HepG2 (cell line): Measurements from ENCODE around the gene TMEM269. TPM values are rescaled to one million over a fixed set of nuclear protein-coding genes. Genes with fewer than 3 reads are reported as not detected.
A peak's percentile ranks its signal among the peaks of the same experiment; 100 is the strongest.

ENCODE experiments used
- CHD4 ChIP-seq: fragments of 200-600 bp; sonication (generic); IDR thresholded peaks from 2 replicates; pipeline ENCODE4 v1.7.0; 2017; ENCODE audit warnings: mild to moderate bottlenecking, low read length, borderline replicate concordance
- GABPA ChIP-seq, 2 experiments: IDR thresholded peaks; 2 replicates each; pipeline ENCODE4 v1.6.1; 2011 to 2016; ENCODE audit warnings: low read depth in 2 of 2, low read length in 1 of 2, missing biosample characterization in 1 of 2, missing genetic modification characterization in 1 of 2
- HOXA5 ChIP-seq: sonication (generic); formaldehyde crosslinking; IDR thresholded peaks from 2 replicates; pipeline ENCODE4 v1.4.0; 2020; ENCODE audit warnings: missing genetic modification reagents
- KMT2A ChIP-seq: sonication (generic); formaldehyde crosslinking; IDR thresholded peaks from 2 replicates; pipeline ENCODE4 v1.4.0; 2020; ENCODE audit warnings: missing genetic modification reagents
- MAF1 ChIP-seq: sonication (generic); formaldehyde crosslinking; IDR thresholded peaks from 2 replicates; pipeline ENCODE4 v1.5.0; 2020; ENCODE audit warnings: missing genetic modification reagents, borderline replicate concordance
- MAFK ChIP-seq, 2 experiments: IDR thresholded peaks in 1 of 2; conservative IDR thresholded peaks in 1 of 2; 2 replicates each; pipeline ENCODE4 v1.6.1; 2011; ENCODE audit warnings: improper control_type of control experiment in 2 of 2, low read length in 2 of 2
- MIER3 ChIP-seq: IDR thresholded peaks from 2 replicates; pipeline ENCODE4 v1.6.1; 2016; ENCODE audit warnings: missing compliant biosample characterization, borderline replicate concordance
- MTF1 ChIP-seq: sonication (generic); formaldehyde crosslinking; IDR thresholded peaks from 2 replicates; pipeline ENCODE4 v1.5.0; 2020; ENCODE audit warnings: missing genetic modification reagents
- NR2C2 ChIP-seq: sonication (generic); formaldehyde crosslinking; IDR thresholded peaks from 2 replicates; pipeline ENCODE4 v1.4.0; 2020; ENCODE audit warnings: missing genetic modification reagents, mild to moderate bottlenecking, moderate library complexity, borderline replicate concordance
- RBAK ChIP-seq: sonication (generic); formaldehyde crosslinking; IDR thresholded peaks from 2 replicates; pipeline ENCODE4 v1.5.1; 2020; ENCODE audit warnings: mild to moderate bottlenecking, missing genetic modification reagents
- SMAD1 ChIP-seq: sonication (generic); formaldehyde crosslinking; IDR thresholded peaks from 2 replicates; pipeline ENCODE4 v1.4.0; 2020; ENCODE audit warnings: missing genetic modification reagents, low read depth, mild to moderate bottlenecking, borderline replicate concordance
- SMC3 ChIP-seq: IDR thresholded peaks from 2 replicates; pipeline ENCODE4 v1.6.1; 2011; ENCODE audit warnings: low read length, improper control_type of control experiment
- SNAI1 ChIP-seq: sonication (generic); formaldehyde crosslinking; IDR thresholded peaks from 2 replicates; pipeline ENCODE4 v1.5.0; 2020; ENCODE audit warnings: mild to moderate bottlenecking, missing genetic modification reagents, borderline replicate concordance
- SUZ12 ChIP-seq: fragments of 150-350 bp; IDR thresholded peaks from 2 replicates; pipeline ENCODE4 v1.6.1; 2014; ENCODE audit warnings: low read depth, low read length
- SYNCRIP ChIP-seq: fragments of 200-400 bp; formaldehyde crosslinking; IDR thresholded peaks from 2 replicates; pipeline ENCODE4 v1.6.1; 2018; ENCODE audit warnings: mild to moderate bottlenecking, low read depth, low read length; ENCODE audit not compliant: insufficient read depth
- TBX3 ChIP-seq: fragments of 450-650 bp; IDR thresholded peaks from 2 replicates; pipeline ENCODE4 v1.6.1; 2017; ENCODE audit warnings: antibody characterized with exemption, mild to moderate bottlenecking, inconsistent platforms, borderline replicate concordance
- ZNF432 ChIP-seq: sonication (generic); formaldehyde crosslinking; IDR thresholded peaks from 2 replicates; pipeline ENCODE4 v1.5.0; 2020; ENCODE audit warnings: missing genetic modification reagents, mild to moderate bottlenecking, borderline replicate concordance
- ZNF709 ChIP-seq: sonication (generic); formaldehyde crosslinking; IDR thresholded peaks from 2 replicates; pipeline ENCODE4 v1.5.0; 2020; ENCODE audit warnings: mild to moderate bottlenecking, missing genetic modification reagents
- ZNF761 ChIP-seq: sonication (generic); formaldehyde crosslinking; conservative IDR thresholded peaks from 2 replicates; pipeline ENCODE4 v1.4.0; 2020; ENCODE audit warnings: mild to moderate bottlenecking, missing genetic modification reagents
- ZNF780A ChIP-seq: sonication (generic); formaldehyde crosslinking; IDR thresholded peaks from 2 replicates; pipeline ENCODE4 v1.8.0; 2022; ENCODE audit warnings: mild to moderate bottlenecking, missing genetic modification reagents, moderate library complexity
- ZNF781 ChIP-seq: sonication (generic); formaldehyde crosslinking; IDR thresholded peaks from 2 replicates; pipeline ENCODE4 v1.5.1; 2020; ENCODE audit warnings: borderline replicate concordance, mild to moderate bottlenecking, missing genetic modification reagents; ENCODE audit errors: not compliant biosample characterization
- ZSCAN12 ChIP-seq: sonication (generic); formaldehyde crosslinking; IDR thresholded peaks from 2 replicates; pipeline ENCODE4 v1.9.0; 2021; ENCODE audit warnings: mild to moderate bottlenecking, missing genetic modification reagents
- polyA plus RNA-seq, 8 experiments: library from polyadenylated mRNA; depleted of rRNA in 3 of 8; stranded (reverse) in 7 of 8; unstranded in 1 of 8; fragments of >200 nt; fragmentation: Illumina TruSeq in 4 of 8; extraction: Trizol in 4 of 8; gene quantifications; 2 replicates each; pipeline versions ENCODE4 v1.2.1 to v1.2.3, GENCODE V29; 2011 to 2016; ENCODE audit warnings: low read depth in 4 of 8, missing spikeins in 1 of 8, mixed read lengths in 1 of 8; ENCODE audit not compliant: insufficient read depth in 1 of 8
- total RNA-seq, 5 experiments: library from RNA; depleted of rRNA; stranded (reverse); fragments of >200 nt; fragmentation: Illumina TruSeq; extraction: Trizol; gene quantifications; 2 replicates each; pipeline ENCODE4 v1.2.3, GENCODE V29; 2016; ENCODE audit warnings: low read depth in 1 of 5
- TF ChIP-seq, protein P1 (sequence below): sonication (generic); formaldehyde crosslinking; IDR thresholded peaks from 2 replicates; pipeline ENCODE4 v1.8.0; 2022; ENCODE audit warnings: mild to moderate bottlenecking, missing genetic modification reagents, moderate library complexity
- TF ChIP-seq, protein P2 (sequence below): IDR thresholded peaks from 2 replicates; pipeline ENCODE4 v1.6.1; 2016; ENCODE audit warnings: low read depth
- TF ChIP-seq, protein P3 (sequence below): sonication (generic); formaldehyde crosslinking; IDR thresholded peaks from 2 replicates; pipeline ENCODE4 v1.4.0; 2020; ENCODE audit warnings: missing genetic modification reagents, borderline replicate concordance

The TMEM269 gene
- total and polyA plus RNA-seq, 2 of the 13 experiments (the other 11 are each of a cell fraction or from before 2014, with no cell fraction given): 0.15 to 0.21 TPM

DNA sequence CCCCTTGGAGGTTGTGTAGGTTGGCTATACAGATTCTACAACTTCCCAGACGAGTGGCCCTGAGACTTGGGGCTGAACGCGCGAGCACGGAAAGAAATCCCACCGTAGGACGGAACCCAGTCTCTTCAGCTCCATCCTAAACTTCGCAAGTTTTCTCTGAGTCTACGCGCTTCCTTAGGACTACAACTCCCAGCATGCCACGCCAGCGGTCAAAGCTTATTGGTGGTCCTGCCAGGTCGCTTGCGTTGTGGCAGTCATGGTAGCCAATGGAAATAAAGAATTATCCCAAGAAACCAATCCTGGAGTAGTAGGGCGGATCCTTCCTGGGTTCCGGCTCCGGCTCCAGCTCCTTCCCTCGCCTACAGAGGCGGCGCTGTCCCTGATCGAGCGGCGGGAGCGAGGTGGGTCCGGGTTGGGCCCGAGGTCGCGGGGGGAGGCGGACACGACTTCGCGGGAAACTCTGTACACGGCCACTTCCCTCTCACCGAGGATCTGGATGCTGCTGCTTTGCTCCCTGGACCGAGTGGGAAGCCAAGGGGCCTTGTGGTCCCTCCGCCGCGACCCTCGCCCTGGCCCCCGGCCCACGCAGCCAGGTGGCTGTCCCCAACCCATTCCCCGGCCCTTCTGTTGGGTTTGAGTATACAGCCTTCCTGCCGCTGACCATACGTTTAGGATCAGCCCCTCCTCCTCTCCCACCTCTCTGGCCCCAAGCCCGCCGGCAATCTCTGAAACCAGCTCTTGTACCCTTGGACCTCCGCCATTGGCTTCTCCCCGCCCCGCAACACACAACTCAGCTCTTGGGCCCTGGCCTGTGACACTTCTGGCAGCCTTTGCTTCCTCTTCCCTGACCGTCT is 61.7 kb downstream of the TMEM269 start, which contains the start of gene ZNF691 (continued):
- TF ChIP-seq, protein P1, sequence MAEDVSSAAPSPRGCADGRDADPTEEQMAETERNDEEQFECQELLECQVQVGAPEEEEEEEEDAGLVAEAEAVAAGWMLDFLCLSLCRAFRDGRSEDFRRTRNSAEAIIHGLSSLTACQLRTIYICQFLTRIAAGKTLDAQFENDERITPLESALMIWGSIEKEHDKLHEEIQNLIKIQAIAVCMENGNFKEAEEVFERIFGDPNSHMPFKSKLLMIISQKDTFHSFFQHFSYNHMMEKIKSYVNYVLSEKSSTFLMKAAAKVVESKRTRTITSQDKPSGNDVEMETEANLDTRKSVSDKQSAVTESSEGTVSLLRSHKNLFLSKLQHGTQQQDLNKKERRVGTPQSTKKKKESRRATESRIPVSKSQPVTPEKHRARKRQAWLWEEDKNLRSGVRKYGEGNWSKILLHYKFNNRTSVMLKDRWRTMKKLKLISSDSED (CRISPR knock-in tag): 0 out of 2 replicates have a peak, but pooled peaks have one; percentile 75
- no peak for TF ChIP-seq MAFK (conservative IDR thresholded peaks at IDR 0.05 in 1 of 2, IDR thresholded peaks at IDR 0.05 in 1 of 2; ENCODE audit: low read length in 2 of 2)
- no peak for TF ChIP-seq KMT2A
- TF ChIP-seq SMAD1 (CRISPR knock-in tag): no peak
- TF ChIP-seq MAF1 (CRISPR knock-in tag): no peak
- TF ChIP-seq SNAI1 (CRISPR knock-in tag): no peak
- no peak for TF ChIP-seq SYNCRIP
- no peak for TF ChIP-seq ZNF432
- no peak for TF ChIP-seq RBAK (CRISPR knock-in tag)
- peak; percentile 86 for TF ChIP-seq NR2C2 (CRISPR knock-in tag)
- no peak for TF ChIP-seq CHD4
- TF ChIP-seq MTF1: no peak
- TF ChIP-seq ZNF780A: no peak
- TF ChIP-seq HOXA5 (CRISPR knock-in tag): peak; percentile 66
- no peak for TF ChIP-seq SMC3
- no peak for TF ChIP-seq ZNF761 (CRISPR knock-in tag)
- no peak for TF ChIP-seq ZNF709 (CRISPR knock-in tag)
- TF ChIP-seq GABPA (IDR thresholded peaks at IDR 0.05; ENCODE audit: low read depth, low read length): peak; percentile 78
- peak; percentile 95 for TF ChIP-seq GABPA (CRISPR knock-in tag; IDR thresholded peaks at IDR 0.05; ENCODE audit: low read depth)
- TF ChIP-seq, protein P2, sequence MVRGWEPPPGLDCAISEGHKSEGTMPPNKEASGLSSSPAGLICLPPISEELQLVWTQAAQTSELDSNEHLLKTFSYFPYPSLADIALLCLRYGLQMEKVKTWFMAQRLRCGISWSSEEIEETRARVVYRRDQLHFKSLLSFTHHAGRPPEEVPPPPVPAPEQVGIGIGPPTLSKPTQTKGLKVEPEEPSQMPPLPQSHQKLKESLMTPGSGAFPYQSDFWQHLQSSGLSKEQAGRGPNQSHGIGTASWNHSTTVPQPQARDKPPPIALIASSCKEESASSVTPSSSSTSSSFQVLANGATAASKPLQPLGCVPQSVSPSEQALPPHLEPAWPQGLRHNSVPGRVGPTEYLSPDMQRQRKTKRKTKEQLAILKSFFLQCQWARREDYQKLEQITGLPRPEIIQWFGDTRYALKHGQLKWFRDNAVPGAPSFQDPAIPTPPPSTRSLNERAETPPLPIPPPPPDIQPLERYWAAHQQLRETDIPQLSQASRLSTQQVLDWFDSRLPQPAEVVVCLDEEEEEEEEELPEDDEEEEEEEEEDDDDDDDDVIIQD (CRISPR knock-in tag): no peak
- TF ChIP-seq TBX3: no peak
- TF ChIP-seq, protein P3, sequence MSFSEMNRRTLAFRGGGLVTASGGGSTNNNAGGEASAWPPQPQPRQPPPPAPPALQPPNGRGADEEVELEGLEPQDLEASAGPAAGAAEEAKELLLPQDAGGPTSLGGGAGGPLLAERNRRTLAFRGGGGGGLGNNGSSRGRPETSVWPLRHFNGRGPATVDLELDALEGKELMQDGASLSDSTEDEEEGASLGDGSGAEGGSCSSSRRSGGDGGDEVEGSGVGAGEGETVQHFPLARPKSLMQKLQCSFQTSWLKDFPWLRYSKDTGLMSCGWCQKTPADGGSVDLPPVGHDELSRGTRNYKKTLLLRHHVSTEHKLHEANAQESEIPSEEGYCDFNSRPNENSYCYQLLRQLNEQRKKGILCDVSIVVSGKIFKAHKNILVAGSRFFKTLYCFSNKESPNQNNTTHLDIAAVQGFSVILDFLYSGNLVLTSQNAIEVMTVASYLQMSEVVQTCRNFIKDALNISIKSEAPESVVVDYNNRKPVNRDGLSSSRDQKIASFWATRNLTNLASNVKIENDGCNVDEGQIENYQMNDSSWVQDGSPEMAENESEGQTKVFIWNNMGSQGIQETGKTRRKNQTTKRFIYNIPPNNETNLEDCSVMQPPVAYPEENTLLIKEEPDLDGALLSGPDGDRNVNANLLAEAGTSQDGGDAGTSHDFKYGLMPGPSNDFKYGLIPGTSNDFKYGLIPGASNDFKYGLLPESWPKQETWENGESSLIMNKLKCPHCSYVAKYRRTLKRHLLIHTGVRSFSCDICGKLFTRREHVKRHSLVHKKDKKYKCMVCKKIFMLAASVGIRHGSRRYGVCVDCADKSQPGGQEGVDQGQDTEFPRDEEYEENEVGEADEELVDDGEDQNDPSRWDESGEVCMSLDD (CRISPR knock-in tag): no peak
- TF ChIP-seq SUZ12: peak; percentile 81
- TF ChIP-seq ZNF781 (CRISPR knock-in tag): no peak
- no peak for TF ChIP-seq MIER3 (CRISPR knock-in tag)
- no peak for TF ChIP-seq ZSCAN12
